OCI-LY1 (cell line): ENCODE data around the gene PHLDB3.

Experiments
- CTCF ChIP-seq: fragments of 200-600 bp; sonication (generic), shearing (Covaris generic); IDR thresholded peaks from 2 replicates; pipeline ENCODE4 v1.5.1; 2017; ENCODE audit warnings: mild to moderate bottlenecking, antibody characterized with exemption, low read length, moderate library complexity, mixed read lengths
- EZH2 ChIP-seq: fragments of 200-600 bp; sonication (generic), shearing (Covaris generic); IDR thresholded peaks from 2 replicates; pipeline ENCODE4 v1.8.0; 2017; ENCODE audit warnings: borderline replicate concordance, mixed run types, mild to moderate bottlenecking, antibody characterized with exemption, low read length, moderate library complexity, mixed read lengths

GRCh38 chr19:43501661-43502418 lies 2.7 kb downstream of the PHLDB3 start:
- TF ChIP-seq CTCF (no peak), EZH2 (no peak)
